Measurements from ENCODE around the gene ZDHHC23. TPM values are rescaled to one million over a fixed set of nuclear protein-coding genes. Genes with fewer than 3 reads are reported as not detected.

The ZDHHC23 gene
- total RNA-seq, 2 donors from 2014 or later = 14.6 to 15.9 TPM

- Mint-ChIP-seq H3K27ac (no peak overlapping the region), H3K4me1 (no peaks in the 10 kb centered on the region), H3K4me3 (no peak overlapping the region), H3K36me3 (ENCODE audit: low read depth) (no peaks in the 10 kb centered on the region), H3K9me3 (peaks cover 4% of the 10 kb centered on the region), H3K27me3 (ENCODE audit: insufficient read depth) (no peaks in the 10 kb centered on the region)
- Histone ChIP-seq H3K27ac (ENCODE audit: low read depth, low read length) (no peak overlapping the region), H3K27me3 (ENCODE audit: control insufficient read depth, insufficient read depth, low read length, poor library complexity, severe bottlenecking) (no peaks in the 10 kb centered on the region), H3K9ac (ENCODE audit: extremely low read depth, low read length, poor library complexity, severe bottlenecking) (no peak overlapping the region), H3K4me3 (ENCODE audit: low read length) (no peak overlapping the region), H3K4me1 (ENCODE audit: control insufficient read depth, insufficient read depth, low read length) (no peaks in the 10 kb centered on the region), H3K9me3 (ENCODE audit: control insufficient read depth, low read length) (no peaks in the 10 kb centered on the region), H3K36me3 (ENCODE audit: control insufficient read depth, insufficient read depth, low read length) (no peaks in the 10 kb centered on the region)
- no peak for DNase-seq
- TF ChIP-seq CTCF (conservative IDR thresholded peaks at IDR 0.05) = no peak
Observed at GRCh38 chr3:113908133-113908532, 39.7 kb upstream of the ZDHHC23 start.

- no peak overlapping the region for H3K27ac ChIP-seq (ENCODE audit: low read depth, low read length)
Observed at GRCh38 chr3:113910966-113911365, 36.8 kb upstream of the ZDHHC23 start.

GRCh38 chr3:113912552-113913236 is 35.1 kb upstream of the ZDHHC23 start:
- H3K36me3 Mint-ChIP-seq (ENCODE audit: low read depth) = no peaks in the 10 kb centered on the region
- H3K4me1 ChIP-seq (ENCODE audit: control insufficient read depth, insufficient read depth, low read length) = no peaks in the 10 kb centered on the region
- no peaks in the 10 kb centered on the region for H3K4me1 Mint-ChIP-seq
- H3K27ac Mint-ChIP-seq = no peak overlapping the region
- H3K4me3 Mint-ChIP-seq = no peak overlapping the region
- H3K36me3 ChIP-seq (ENCODE audit: control insufficient read depth, insufficient read depth, low read length) = no peaks in the 10 kb centered on the region
- no peak overlapping the region for H3K27ac ChIP-seq (ENCODE audit: low read depth, low read length)
- peak; percentile 84 for TF ChIP-seq CTCF (conservative IDR thresholded peaks at IDR 0.05)
- H3K9me3 ChIP-seq (ENCODE audit: control insufficient read depth, low read length) = no peaks in the 10 kb centered on the region
- no peaks in the 10 kb centered on the region for H3K27me3 ChIP-seq (ENCODE audit: control insufficient read depth, insufficient read depth, low read length, poor library complexity, severe bottlenecking)
- WGBS, 2 experiments (ENCODE audit: insufficient coverage in 1 of 2, insufficient read length in 1 of 2) = 57 to 67% methylated on average over 2 to 3 of the region's 3 CpGs
- no peaks in the 10 kb centered on the region for H3K27me3 Mint-ChIP-seq (ENCODE audit: insufficient read depth)
- no peak overlapping the region for H3K4me3 ChIP-seq (ENCODE audit: low read length)
- H3K9me3 Mint-ChIP-seq = no peaks in the 10 kb centered on the region
- no peak overlapping the region for H3K9ac ChIP-seq (ENCODE audit: extremely low read depth, low read length, poor library complexity, severe bottlenecking)
- peak; percentile 76 for DNase-seq

More at GRCh38 chr3:113910966-113911365, 36.8 kb upstream of the ZDHHC23 start:
- Histone ChIP-seq H3K36me3 (ENCODE audit: control insufficient read depth, insufficient read depth, low read length) (no peaks in the 10 kb centered on the region), H3K9me3 (ENCODE audit: control insufficient read depth, low read length) (no peaks in the 10 kb centered on the region), H3K4me1 (ENCODE audit: control insufficient read depth, insufficient read depth, low read length) (no peaks in the 10 kb centered on the region), H3K27me3 (ENCODE audit: control insufficient read depth, insufficient read depth, low read length, poor library complexity, severe bottlenecking) (no peaks in the 10 kb centered on the region), H3K4me3 (ENCODE audit: low read length) (no peak overlapping the region), H3K9ac (ENCODE audit: extremely low read depth, low read length, poor library complexity, severe bottlenecking) (no peak overlapping the region)
- H3K4me1 Mint-ChIP-seq = no peaks in the 10 kb centered on the region
- H3K27me3 Mint-ChIP-seq (ENCODE audit: insufficient read depth) = no peaks in the 10 kb centered on the region
- no peak overlapping the region for H3K27ac Mint-ChIP-seq
- H3K4me3 Mint-ChIP-seq = no peak overlapping the region
- no peaks in the 10 kb centered on the region for H3K36me3 Mint-ChIP-seq (ENCODE audit: low read depth)
- no peaks in the 10 kb centered on the region for H3K9me3 Mint-ChIP-seq
- no peak for TF ChIP-seq CTCF (conservative IDR thresholded peaks at IDR 0.05)
- WGBS, 2 experiments (ENCODE audit: insufficient coverage in 1 of 2, insufficient read length in 1 of 2) = 93 to 100% methylated on average over 2 to 3 of the region's 5 CpGs
- DNase-seq = no peak

Measured in endodermal cell (in vitro differentiated cells).